Panc1 (cell line): Measurements from ENCODE around the gene NTM. TPM values are rescaled to one million over a fixed set of nuclear protein-coding genes. Genes with fewer than 3 reads are reported as not detected.

Experiments used
- ATAC-seq: fragments of 200-7000 bp; cut with Tn5 transposase; 2 replicates; pipeline ENCODE4 v1.9.1; 2020; ENCODE audit warnings: mild to moderate bottlenecking, moderate library complexity
- BruUV-seq: library from RNA; stranded (reverse); fragments of 400-500 nt; replicated peaks from 2 replicates; lab custom pipeline; 2021; lab: Mats Ljungman, UMichigan
- CTCF ChIA-PET: fragments of 300-600 bp; sonication (Branson Sonifier 250); formaldehyde crosslinking; loops from one replicate; lab custom pipeline; 2022; ENCODE audit warnings: antibody characterized with exemption; lab: Charles Lee
- POLR2A ChIA-PET: fragments of 300-600 bp; sonication (Branson Sonifier 250); formaldehyde crosslinking; loops from one replicate; lab custom pipeline; 2022; ENCODE audit warnings: antibody characterized with exemption; lab: Charles Lee
- DNase-seq: peaks from one replicate; pipeline ENCODE4 v3.0.0-alpha.2; 2010; ENCODE audit warnings: low read depth, low spot score
- H3K27ac ChIP-seq: 2 replicates; pipeline ENCODE4 v1.5.1; 2011; ENCODE audit warnings: mild to moderate bottlenecking, low read length, inconsistent platforms
- H3K27me3 ChIP-seq: fragments of 200-500 bp; sonication (Bioruptor generic); 2 replicates; pipeline ENCODE4 v1.6.0; 2014; ENCODE audit warnings: low read length, inconsistent platforms; ENCODE audit not compliant: control insufficient read depth, insufficient read depth
- H3K36me3 ChIP-seq: fragments of 200-500 bp; sonication (Bioruptor generic); 2 replicates; pipeline ENCODE4 v1.5.1; 2014; ENCODE audit warnings: inconsistent platforms, mild to moderate bottlenecking, low read length, moderate library complexity; ENCODE audit not compliant: control insufficient read depth, insufficient read depth
- H3K4me1 ChIP-seq: 2 replicates; pipeline ENCODE4 v1.5.1; 2011; ENCODE audit warnings: inconsistent platforms, mild to moderate bottlenecking, low read length, moderate library complexity; ENCODE audit not compliant: control insufficient read depth, insufficient read depth
- H3K4me3 ChIP-seq, 2 experiments: 2 replicates each; pipeline ENCODE4 v1.5.1; 2011 to 2012; ENCODE audit warnings: low read depth in 2 of 2, low read length in 2 of 2, mild to moderate bottlenecking in 2 of 2, inconsistent platforms in 1 of 2, moderate library complexity in 1 of 2
- H3K9me3 ChIP-seq: fragments of 200-500 bp; sonication (Bioruptor generic); 2 replicates; pipeline ENCODE4 v1.5.1; 2014; ENCODE audit warnings: low read depth, mild to moderate bottlenecking, inconsistent platforms, low read length, moderate library complexity; ENCODE audit not compliant: control insufficient read depth, insufficient read depth
- CTCF ChIP-seq: fragments of 450-650 bp; IDR thresholded peaks from 2 replicates; pipeline ENCODE4 v1.5.1; 2017; ENCODE audit warnings: mild to moderate bottlenecking
- POLR2AphosphoS5 ChIP-seq: IDR thresholded peaks from 2 replicates; pipeline ENCODE4 v1.6.1; 2012; ENCODE audit warnings: mild to moderate bottlenecking, low read depth, low read length, moderate library complexity
- REST ChIP-seq, 2 experiments: IDR thresholded peaks; 2 replicates each; pipeline ENCODE4 v1.6.1; 2011 to 2012; ENCODE audit warnings: low read depth in 2 of 2, control low read depth in 1 of 2, low read length in 1 of 2, mild to moderate bottlenecking in 1 of 2, moderate library complexity in 1 of 2; ENCODE audit not compliant: insufficient read depth in 1 of 2
- SIN3A ChIP-seq: IDR thresholded peaks from 2 replicates; pipeline ENCODE4 v1.6.1; 2012; ENCODE audit warnings: low read depth, mild to moderate bottlenecking, low read length, moderate library complexity, borderline replicate concordance; ENCODE audit not compliant: insufficient read depth
- TCF7L2 ChIP-seq: IDR thresholded peaks from 2 replicates; pipeline ENCODE4 v1.6.1; 2011; ENCODE audit warnings: mild to moderate bottlenecking, low read depth, low read length, inconsistent platforms
- in situ Hi-C: cut with HindIII; loops from 2 replicates; pipeline ENCODE4 v1.10.0; 2016; ENCODE audit warnings: low sequenced_read_pairs, low pct_unique_long_range_greater_than_20kb
- intact Hi-C: fragments of 100-400 bp; cut with micrococcal nuclease; formaldehyde crosslinking; loops from one replicate; pipeline ENCODE4 v1.10.0; 2022; ENCODE audit not compliant: unreplicated experiment
- total RNA-seq: library from RNA; stranded (reverse); gene quantifications from one replicate; pipeline ENCODE4 v1.2.1, GENCODE V29; 2021; ENCODE audit not compliant: unreplicated experiment

Gene NTM
- total RNA-seq, 1 experiment from 2014 or later, result 0.10 TPM

- ChIA-PET POLR2A (no interaction called here), CTCF (no interaction called here)
- ATAC-seq (no peak), DNase-seq (no peak)
- Histone ChIP-seq H3K36me3 (no peaks in the 10 kb centered on the region), H3K4me3 (no peak overlapping the region), H3K27me3 (0 out of 2 replicates have a peak, but pooled peaks cover 2% of the 10 kb centered on the region), H3K4me1 (no peaks in the 10 kb centered on the region), H3K9me3 (no peaks in the 10 kb centered on the region), H3K27ac (no peak overlapping the region)
- in situ Hi-C loops (no loop called here), intact Hi-C loops (no loop called here)
- TF ChIP-seq POLR2AphosphoS5 (no peak), SIN3A (no peak), TCF7L2 (no peak), REST (IDR thresholded peaks at IDR 0.05; ENCODE audit: insufficient read depth in 1 of 2, low read depth in 2 of 2, low read length in 1 of 2) (no peak), CTCF (no peak)
- no TSS peak for BruUV-seq
Measured at GRCh38 chr11:131849485-131849884, 479.1 kb downstream of the NTM start.

GRCh38 chr11:131850507-131850906 is 480.1 kb downstream of the NTM start:
- Histone ChIP-seq H3K36me3 (no peaks in the 10 kb centered on the region), H3K27ac (no peak overlapping the region), H3K27me3 (peaks cover 2% of the 10 kb centered on the region; the same call in 1 of the 2 replicates), H3K4me3 (no peak overlapping the region), H3K4me1 (no peaks in the 10 kb centered on the region), H3K9me3 (no peaks in the 10 kb centered on the region)
- no peak for TF ChIP-seq SIN3A
- no peak for TF ChIP-seq REST (IDR thresholded peaks at IDR 0.05; ENCODE audit: insufficient read depth in 1 of 2, low read depth in 2 of 2, low read length in 1 of 2)
- no peak for TF ChIP-seq POLR2AphosphoS5
- TF ChIP-seq TCF7L2, result no peak
- TF ChIP-seq CTCF, result no peak
- CTCF ChIA-PET, result no interaction called here
- POLR2A ChIA-PET, result no interaction called here
- ATAC-seq (no peak), DNase-seq (no peak)
- in situ Hi-C loops (no loop called here), intact Hi-C loops (no loop called here)
- BruUV-seq, result no TSS peak
